Keratinocyte (primary cell): ENCODE results near the gene RYR2. TPM values are rescaled to one million over a fixed set of nuclear protein-coding genes. Genes with fewer than 3 reads are reported as not detected.

Source experiments
- DNase-seq: peaks from one replicate; pipeline ENCODE4 v3.0.0-alpha.2; 2011; ENCODE audit warnings: low read depth, missing footprints, low spot score
- FAIRE-seq: peaks from 2 replicates; lab custom pipeline; 2011; peaks lifted over from hg19 to GRCh38; lab: Jason Lieb, UNC
- H2AFZ ChIP-seq: 2 replicates; pipeline ENCODE4 v1.6.0; 2012; ENCODE audit warnings: low read length, control low read depth, inconsistent platforms; ENCODE audit not compliant: control insufficient read depth
- H3K27ac ChIP-seq: 2 replicates; pipeline ENCODE4 v1.5.1; 2011; ENCODE audit warnings: low read length; ENCODE audit not compliant: control insufficient read depth, insufficient read depth
- H3K27me3 ChIP-seq: 3 replicates; pipeline ENCODE4 v1.6.0; 2011; ENCODE audit warnings: low read length; ENCODE audit not compliant: control insufficient read depth, insufficient read depth; ENCODE audit errors: extremely low read depth
- H3K36me3 ChIP-seq, 2 experiments: 2 replicates in 1 of 2; 3 replicates in 1 of 2; pipeline ENCODE4 v1.5.1; 2011; ENCODE audit warnings: low read length in 2 of 2, mild to moderate bottlenecking in 1 of 2; ENCODE audit not compliant: control insufficient read depth in 2 of 2, insufficient read depth in 2 of 2; ENCODE audit errors: extremely low read depth in 1 of 2
- H3K4me1 ChIP-seq: 3 replicates; pipeline ENCODE4 v1.5.1; 2011; ENCODE audit warnings: low read length; ENCODE audit not compliant: control insufficient read depth, insufficient read depth; ENCODE audit errors: extremely low read depth
- H3K4me2 ChIP-seq: 3 replicates; pipeline ENCODE4 v1.6.0; 2011; ENCODE audit warnings: low read depth, low read length; ENCODE audit not compliant: control insufficient read depth, insufficient read depth; ENCODE audit errors: extremely low read depth
- H3K4me3 ChIP-seq, 3 experiments: fragments of 200-600 bp in 1 of 3; sonication (generic) in 1 of 3; 2 replicates in 2 of 3; 3 replicates in 1 of 3; pipeline ENCODE4 v1.5.1; 2011 to 2016; ENCODE audit warnings: low read length in 3 of 3, mild to moderate bottlenecking in 3 of 3, control low read depth in 2 of 3, inconsistent platforms in 1 of 3, low read depth in 1 of 3, mixed read lengths in 1 of 3, mixed run types in 1 of 3, moderate library complexity in 1 of 3; ENCODE audit not compliant: control insufficient read depth in 2 of 3, insufficient read depth in 2 of 3; ENCODE audit errors: extremely low read depth in 1 of 3
- H3K79me2 ChIP-seq: 2 replicates; pipeline ENCODE4 v1.6.0; 2012; ENCODE audit warnings: low read length; ENCODE audit not compliant: control insufficient read depth, insufficient read depth
- H3K9ac ChIP-seq: 3 replicates; pipeline ENCODE4 v1.6.0; 2011; ENCODE audit warnings: low read length; ENCODE audit not compliant: control insufficient read depth, insufficient read depth; ENCODE audit errors: extremely low read depth
- H3K9me1 ChIP-seq: 3 replicates; pipeline ENCODE4 v1.6.0; 2011; ENCODE audit warnings: low read length; ENCODE audit not compliant: control insufficient read depth, insufficient read depth; ENCODE audit errors: extremely low read depth
- H3K9me3 ChIP-seq: 2 replicates; pipeline ENCODE4 v1.5.1; 2012; ENCODE audit warnings: low read depth, low read length; ENCODE audit not compliant: control insufficient read depth
- H4K20me1 ChIP-seq: 3 replicates; pipeline ENCODE4 v1.6.0; 2011; ENCODE audit warnings: low read length; ENCODE audit not compliant: control insufficient read depth, insufficient read depth; ENCODE audit errors: extremely low read depth
- EZH2 ChIP-seq: IDR thresholded peaks from one replicate; pipeline ENCODE4 v1.6.1; 2012; ENCODE audit warnings: inconsistent platforms, mild to moderate bottlenecking, low read length, moderate library complexity
- dilution Hi-C: fragments of 300-500 bp; cut with MboI; formaldehyde crosslinking; loops from one replicate; pipeline ENCODE4 v1.7.0; 2020; ENCODE audit warnings: low sequenced_read_pairs; ENCODE audit not compliant: extremely low pct_ligation_motif_present
- polyA plus RNA-seq, 5 experiments: library from polyadenylated mRNA; depleted of rRNA in 3 of 5; stranded (reverse) in 3 of 5; stranded (forward) in 1 of 5; unstranded in 1 of 5; fragments of >200 nt; gene quantifications; 1 replicate in 1 of 5; 2 replicates in 3 of 5; 3 replicates in 1 of 5; pipeline versions ENCODE4 v1.2.1 to v1.2.3, GENCODE V29; 2011 to 2012; ENCODE audit warnings: missing spikeins in 2 of 5, low read depth in 1 of 5, low replicate concordance in 1 of 5
- TF ChIP-seq, protein P1 (sequence below), 3 experiments: IDR thresholded peaks in 1 of 3; conservative IDR thresholded peaks in 1 of 3; optimal IDR thresholded peaks in 1 of 3; 2 replicates in 2 of 3; 3 replicates in 1 of 3; pipeline versions ENCODE3 to v1.5.1; 2011; ENCODE audit warnings: low read length in 3 of 3, mild to moderate bottlenecking in 3 of 3, moderate library complexity in 2 of 3, control low read depth in 1 of 3, inconsistent platforms in 1 of 3; ENCODE audit not compliant: insufficient read depth in 2 of 3; ENCODE audit errors: extremely low read depth in 1 of 3

RYR2 gene
- polyA plus RNA-seq, 1 donor (not counting 4 experiments of a cell fraction or from before 2014, with no cell fraction given), result 0.05 TPM

DNA sequence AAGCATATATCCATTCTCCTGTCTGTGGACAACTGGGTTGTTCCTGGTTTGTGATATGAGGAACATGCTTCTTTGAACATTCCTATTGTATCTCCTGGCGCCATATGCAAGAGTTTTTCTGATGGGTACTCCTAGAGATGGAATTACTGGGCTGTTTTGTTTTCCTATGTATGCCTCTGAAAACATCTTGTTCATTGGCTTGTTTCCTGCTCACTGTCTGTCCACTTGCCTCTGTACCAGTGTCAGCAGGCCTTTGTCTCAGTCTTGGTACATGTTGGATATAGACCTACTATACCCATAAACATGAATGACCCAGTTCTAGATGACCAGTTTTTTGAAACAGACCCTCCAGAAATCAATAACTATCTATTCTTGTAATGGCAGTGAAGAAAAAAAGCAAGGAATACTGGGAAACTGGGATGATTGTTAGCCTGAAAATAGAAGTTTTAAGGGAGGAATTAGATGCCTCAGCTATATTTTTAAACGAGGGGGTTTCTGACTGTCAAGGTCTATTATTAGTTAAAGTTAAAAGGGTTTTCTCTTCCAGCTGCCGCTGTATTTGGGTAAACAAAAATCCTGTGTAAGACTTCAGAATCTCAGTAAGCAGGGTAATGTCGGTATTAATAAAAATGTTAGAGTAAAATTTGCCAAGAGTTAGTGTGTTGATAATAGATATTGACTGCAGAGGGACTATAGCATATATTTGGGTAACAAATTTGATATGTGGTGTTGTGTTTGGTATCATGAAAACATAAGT lies 103.6 kb downstream of the RYR2 start:
- H3K9me1 ChIP-seq, result no peaks in the 10 kb centered on the region
- H3K4me2 ChIP-seq, result no peak overlapping the region
- H2AFZ ChIP-seq, result no peak overlapping the region
- H3K36me3 ChIP-seq, result no peaks in the 10 kb centered on the region
- TF ChIP-seq, protein P1, sequence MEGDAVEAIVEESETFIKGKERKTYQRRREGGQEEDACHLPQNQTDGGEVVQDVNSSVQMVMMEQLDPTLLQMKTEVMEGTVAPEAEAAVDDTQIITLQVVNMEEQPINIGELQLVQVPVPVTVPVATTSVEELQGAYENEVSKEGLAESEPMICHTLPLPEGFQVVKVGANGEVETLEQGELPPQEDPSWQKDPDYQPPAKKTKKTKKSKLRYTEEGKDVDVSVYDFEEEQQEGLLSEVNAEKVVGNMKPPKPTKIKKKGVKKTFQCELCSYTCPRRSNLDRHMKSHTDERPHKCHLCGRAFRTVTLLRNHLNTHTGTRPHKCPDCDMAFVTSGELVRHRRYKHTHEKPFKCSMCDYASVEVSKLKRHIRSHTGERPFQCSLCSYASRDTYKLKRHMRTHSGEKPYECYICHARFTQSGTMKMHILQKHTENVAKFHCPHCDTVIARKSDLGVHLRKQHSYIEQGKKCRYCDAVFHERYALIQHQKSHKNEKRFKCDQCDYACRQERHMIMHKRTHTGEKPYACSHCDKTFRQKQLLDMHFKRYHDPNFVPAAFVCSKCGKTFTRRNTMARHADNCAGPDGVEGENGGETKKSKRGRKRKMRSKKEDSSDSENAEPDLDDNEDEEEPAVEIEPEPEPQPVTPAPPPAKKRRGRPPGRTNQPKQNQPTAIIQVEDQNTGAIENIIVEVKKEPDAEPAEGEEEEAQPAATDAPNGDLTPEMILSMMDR (optimal IDR thresholded peaks at IDR 0.05 in 1 of 3, IDR thresholded peaks at IDR 0.05 in 1 of 3, conservative IDR thresholded peaks at IDR 0.05 in 1 of 3; ENCODE audit: extremely low read depth in 1 of 3, insufficient read depth in 2 of 3, low read length in 3 of 3), result no peak
- no peak for TF ChIP-seq EZH2
- no peak overlapping the region for H3K9ac ChIP-seq
- H3K4me3 ChIP-seq, result no peak overlapping the region
- dilution Hi-C loops, result no loop called here
- H3K79me2 ChIP-seq, result no peaks in the 10 kb centered on the region
- H3K9me3 ChIP-seq, result no peaks in the 10 kb centered on the region
- DNase-seq, result no peak
- no peaks in the 10 kb centered on the region for H3K4me1 ChIP-seq
- no peaks in the 10 kb centered on the region for H3K27me3 ChIP-seq
- H3K27ac ChIP-seq, result no peak overlapping the region
- no peaks in the 10 kb centered on the region for H4K20me1 ChIP-seq
- no peak for FAIRE-seq

DNA sequence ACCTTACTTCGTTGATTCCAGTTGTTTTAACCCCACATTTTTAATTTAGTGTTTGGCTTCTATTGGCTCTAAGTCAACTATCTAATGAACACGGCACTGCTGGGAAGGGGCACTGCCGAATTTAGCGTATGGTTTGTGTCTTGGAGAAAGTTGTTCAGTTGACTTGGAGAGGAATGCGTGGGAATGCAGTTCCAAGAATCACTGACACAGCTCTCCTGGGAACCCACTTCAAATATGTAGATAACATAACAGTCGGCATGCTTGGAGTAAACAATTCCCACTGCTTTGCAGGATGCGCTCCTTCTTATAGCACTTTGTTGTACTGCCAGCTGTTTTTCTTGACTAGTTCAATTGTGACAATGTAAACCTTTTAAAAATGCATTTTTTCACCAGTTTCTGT lies 104.3 kb downstream of the RYR2 start:
- H3K27ac ChIP-seq, result no peak overlapping the region
- no peak overlapping the region for H2AFZ ChIP-seq

More for the DNA sequence above, 104.3 kb downstream of the RYR2 start:
- H3K9me1 ChIP-seq, result no peaks in the 10 kb centered on the region
- no peak overlapping the region for H3K4me2 ChIP-seq
- no peaks in the 10 kb centered on the region for H4K20me1 ChIP-seq
- H3K79me2 ChIP-seq, result no peaks in the 10 kb centered on the region
- H3K4me3 ChIP-seq, result no peak overlapping the region
- H3K27me3 ChIP-seq, result no peaks in the 10 kb centered on the region
- FAIRE-seq (no peak), DNase-seq (no peak)
- no peaks in the 10 kb centered on the region for H3K36me3 ChIP-seq
- no peaks in the 10 kb centered on the region for H3K9me3 ChIP-seq
- dilution Hi-C loops, result no loop called here
- no peak for TF ChIP-seq EZH2
- TF ChIP-seq, protein P1 (optimal IDR thresholded peaks at IDR 0.05 in 1 of 3, IDR thresholded peaks at IDR 0.05 in 1 of 3, conservative IDR thresholded peaks at IDR 0.05 in 1 of 3; ENCODE audit: extremely low read depth in 1 of 3, insufficient read depth in 2 of 3, low read length in 3 of 3), result no peak
- H3K9ac ChIP-seq, result no peak overlapping the region
- no peaks in the 10 kb centered on the region for H3K4me1 ChIP-seq
